ENCODE results near the gene PPP2R2C.

PPP2R2C gene

DNA sequence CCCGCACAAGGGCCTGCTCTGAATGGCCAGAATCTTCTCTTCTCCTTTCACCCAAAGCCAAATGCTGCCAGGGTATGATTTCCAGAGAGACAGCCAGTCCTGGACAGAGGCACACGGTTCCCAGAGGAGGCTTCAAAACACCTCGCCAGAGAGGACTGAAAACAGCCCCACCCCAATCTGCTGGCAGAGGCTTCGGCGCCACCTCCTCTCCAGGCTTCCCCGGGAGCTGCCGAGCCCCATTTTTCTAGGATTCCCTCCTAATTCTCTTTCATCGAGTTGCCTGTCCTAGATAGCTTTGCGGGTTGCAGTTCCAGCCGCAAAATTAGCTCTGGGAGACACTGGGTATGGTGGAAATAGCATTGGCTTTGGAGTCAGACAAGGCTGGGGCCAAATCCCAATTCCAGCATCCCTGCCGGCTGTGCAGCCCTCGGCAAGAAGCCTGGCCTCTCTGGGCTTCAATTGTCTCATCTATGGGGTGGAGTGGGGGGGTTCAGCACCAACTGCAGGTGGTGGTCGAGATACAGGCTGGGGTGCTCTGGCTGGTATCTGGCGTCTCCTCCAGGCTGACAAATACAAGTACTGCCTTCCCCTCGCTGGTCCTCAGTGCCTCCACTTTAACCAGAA lies 22.6 kb downstream of the PPP2R2C start:
- DNase-seq (ENCODE audit: low read depth in 4 of 4, low spot score in 1 of 4), result no peak

DNA sequence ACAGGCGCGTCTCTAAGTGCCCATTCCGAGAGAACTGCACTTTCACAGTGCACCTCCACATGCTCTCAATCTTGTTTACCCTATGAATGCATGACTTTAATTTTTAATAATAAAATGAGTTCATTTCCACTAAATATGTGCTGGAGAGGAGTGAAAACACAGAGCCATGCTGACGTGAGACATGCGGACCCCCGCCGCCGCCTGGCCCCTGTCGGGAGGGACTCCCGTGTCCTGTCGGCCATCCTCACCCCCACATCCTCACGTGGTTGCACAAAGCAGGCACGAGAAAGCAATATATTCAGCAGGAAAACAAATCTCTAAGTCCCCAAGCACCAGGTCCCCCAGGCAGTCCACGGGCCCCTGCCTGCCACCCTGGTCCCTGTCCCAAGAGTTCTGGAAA lies 23.1 kb downstream of the PPP2R2C start:
- no peak for DNase-seq (ENCODE audit: low read depth in 4 of 4, low spot score in 1 of 4)

- no peak for DNase-seq (ENCODE audit: low read depth in 4 of 4, low spot score in 1 of 4)
Measured at GRCh38 chr4:6448476-6449170, 23.8 kb downstream of the PPP2R2C start.

DNA sequence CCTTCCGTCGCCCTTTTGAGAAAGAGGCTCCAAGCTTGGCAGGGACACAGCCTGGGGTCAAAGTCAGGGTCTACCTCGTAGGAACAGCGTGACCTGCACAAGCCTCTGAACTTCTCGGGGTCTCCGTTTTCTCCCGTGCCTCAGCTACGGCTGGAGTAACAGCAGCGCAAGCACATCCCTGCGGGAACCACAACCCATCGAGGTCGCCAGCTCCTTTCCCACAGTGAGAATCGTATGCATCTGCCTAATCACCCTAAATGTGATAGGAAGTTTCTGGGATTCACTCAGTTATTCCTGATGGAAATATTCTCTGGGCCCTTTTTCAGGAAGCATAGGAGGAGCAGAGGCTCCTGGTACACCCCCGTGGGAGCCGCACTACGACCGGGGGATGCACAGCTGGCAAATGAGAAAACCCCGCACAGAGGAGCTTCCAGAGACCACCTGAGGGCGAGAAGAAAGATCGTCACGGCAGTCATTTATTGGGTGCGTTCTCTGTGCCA lies 24.7 kb downstream of the PPP2R2C start:
- DNase-seq (ENCODE audit: low read depth in 4 of 4, low spot score in 1 of 4), result no peak

- DNase-seq (ENCODE audit: low read depth in 4 of 4, low spot score in 1 of 4), result no peak
Measured at GRCh38 chr4:6446538-6447451, 25.6 kb downstream of the PPP2R2C start.

GRCh38 chr4:6446130-6446482 lies 26.3 kb downstream of the PPP2R2C start:
- no peak for DNase-seq (ENCODE audit: low read depth in 4 of 4, low spot score in 1 of 4)

- no peak for DNase-seq (ENCODE audit: low read depth in 4 of 4, low spot score in 1 of 4)
Measured at GRCh38 chr4:6445403-6446129, 26.8 kb downstream of the PPP2R2C start.

DNA sequence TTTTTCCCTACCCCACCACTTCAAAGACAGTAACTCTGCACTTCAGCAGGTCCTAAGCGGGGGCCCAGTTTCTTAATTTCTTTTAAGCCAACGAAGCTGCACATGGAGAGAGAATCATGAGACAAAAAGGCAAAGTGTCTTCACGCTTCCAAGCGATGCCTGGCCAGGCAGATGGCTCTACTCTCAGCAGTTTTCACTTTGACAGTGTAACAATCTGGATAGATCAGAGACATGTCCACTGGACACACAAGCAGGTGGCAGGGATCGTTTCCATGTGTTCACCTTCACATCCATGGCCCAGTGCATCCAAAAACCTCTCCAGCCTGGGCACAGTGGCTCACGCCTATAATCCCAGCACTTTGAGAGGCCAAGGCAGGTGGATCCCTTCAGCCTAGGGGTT lies 27.8 kb downstream of the PPP2R2C start:
- no peak for DNase-seq (ENCODE audit: low read depth in 4 of 4, low spot score in 1 of 4)

DNA sequence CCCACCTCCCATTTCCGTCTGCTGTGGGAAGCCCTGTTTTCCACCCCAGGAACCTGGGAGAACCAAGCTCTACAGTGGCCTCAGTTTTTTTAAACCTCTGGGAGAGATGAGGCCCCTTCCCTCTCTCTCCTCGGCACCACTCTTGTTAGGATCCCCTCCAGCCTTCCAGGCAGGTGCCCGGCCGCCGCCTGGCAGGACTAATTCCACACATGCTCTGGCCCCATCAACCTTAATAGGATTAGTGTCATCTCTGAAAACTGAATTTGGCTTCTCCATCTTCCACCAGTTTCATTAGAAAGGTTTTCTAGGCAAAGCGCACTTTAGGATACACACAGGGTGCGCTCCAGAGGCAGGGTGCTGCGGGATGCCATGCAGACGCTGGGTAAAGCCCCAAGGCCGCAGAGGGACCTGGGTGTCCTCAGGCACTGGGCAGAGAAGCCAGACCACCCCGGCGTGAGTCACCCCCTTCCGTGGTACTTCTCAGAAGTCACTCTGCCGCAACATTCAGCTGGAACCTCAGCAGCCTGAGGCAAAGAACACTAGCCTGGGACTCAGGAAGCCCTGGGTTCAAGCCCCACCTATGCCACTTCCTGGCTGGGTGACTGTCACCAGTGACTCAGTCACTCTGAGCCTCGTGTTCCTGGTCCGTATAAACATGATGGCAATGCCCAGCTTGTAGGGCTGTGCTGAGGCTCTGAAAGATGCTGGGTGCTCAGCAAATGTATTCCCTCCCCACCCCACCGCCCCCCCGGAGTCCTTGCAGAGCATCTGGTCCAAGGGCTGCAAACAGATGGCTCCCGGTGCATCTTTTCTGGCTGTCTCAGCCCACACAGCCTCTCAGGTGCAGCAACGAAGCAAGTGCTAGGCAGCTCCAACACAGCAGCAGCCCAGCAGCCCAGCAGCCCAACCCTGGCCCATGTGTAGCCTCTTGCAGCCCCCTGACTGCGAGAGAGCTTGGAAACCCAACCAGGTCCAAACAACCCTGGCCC lies 29.1 kb downstream of the PPP2R2C start:
- no peak for DNase-seq (ENCODE audit: low read depth in 4 of 4, low spot score in 1 of 4)

DNA sequence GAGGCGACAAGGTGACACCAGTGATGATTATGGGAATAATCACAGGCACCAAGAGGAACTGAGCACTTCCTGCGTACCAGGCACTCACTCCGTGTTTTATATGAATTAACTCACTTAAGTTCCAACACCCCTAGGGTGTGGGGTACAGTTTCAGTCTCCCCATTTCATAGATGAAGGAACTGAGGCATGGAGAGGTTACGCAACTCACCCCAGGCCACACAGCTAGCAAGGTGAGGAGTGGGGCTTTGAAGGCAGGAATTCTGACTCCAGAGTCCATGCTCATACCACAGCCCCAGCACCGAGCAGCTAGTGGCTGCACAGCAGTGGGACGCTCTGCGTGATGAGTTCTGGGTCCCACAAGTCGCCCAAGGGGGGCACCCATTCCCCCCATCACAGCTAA lies 29.9 kb downstream of the PPP2R2C start:
- no peak for DNase-seq (ENCODE audit: low read depth in 4 of 4, low spot score in 1 of 4)

DNA sequence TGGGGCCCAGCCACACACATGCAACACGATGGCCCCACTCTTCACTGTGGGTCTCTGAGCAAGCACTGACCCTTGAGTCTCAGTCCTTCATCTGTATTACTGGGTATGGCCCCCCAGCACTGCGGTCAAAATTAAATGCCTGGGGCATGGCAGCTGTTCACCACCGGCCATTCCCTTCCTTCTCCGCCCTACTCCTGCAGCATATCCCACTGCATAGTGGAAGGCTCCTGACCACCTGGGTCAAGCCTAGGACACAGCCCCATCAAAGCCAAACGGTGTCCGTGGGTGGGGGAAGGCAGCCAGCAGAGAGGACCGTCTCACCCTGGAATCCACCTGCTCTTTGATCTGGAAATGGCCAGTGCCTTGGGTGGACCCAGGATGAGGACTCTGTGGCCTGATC lies 30.7 kb downstream of the PPP2R2C start:
- DNase-seq (ENCODE audit: low read depth in 4 of 4, low spot score in 1 of 4), result no peak

DNA sequence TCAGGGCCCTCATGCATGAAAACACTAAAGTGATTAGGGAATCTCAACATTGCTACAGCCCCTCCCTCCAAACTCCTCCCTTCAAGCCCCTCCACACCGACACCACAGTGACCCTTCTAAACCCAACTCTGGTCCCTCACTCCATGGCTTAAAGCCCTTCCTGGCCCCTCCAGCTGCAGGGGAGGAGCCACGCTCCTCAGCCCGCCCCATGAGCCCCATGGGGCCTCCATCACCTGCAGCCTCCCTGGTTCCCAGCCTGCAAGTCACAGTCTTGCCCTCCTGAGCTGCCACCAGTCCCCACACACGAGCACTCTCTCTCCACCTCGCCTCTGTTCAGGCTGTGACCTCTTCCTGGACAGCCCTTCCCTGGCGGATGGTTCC lies 31.2 kb downstream of the PPP2R2C start:
- DNase-seq (ENCODE audit: low read depth in 4 of 4, low spot score in 1 of 4), result no peak

DNA sequence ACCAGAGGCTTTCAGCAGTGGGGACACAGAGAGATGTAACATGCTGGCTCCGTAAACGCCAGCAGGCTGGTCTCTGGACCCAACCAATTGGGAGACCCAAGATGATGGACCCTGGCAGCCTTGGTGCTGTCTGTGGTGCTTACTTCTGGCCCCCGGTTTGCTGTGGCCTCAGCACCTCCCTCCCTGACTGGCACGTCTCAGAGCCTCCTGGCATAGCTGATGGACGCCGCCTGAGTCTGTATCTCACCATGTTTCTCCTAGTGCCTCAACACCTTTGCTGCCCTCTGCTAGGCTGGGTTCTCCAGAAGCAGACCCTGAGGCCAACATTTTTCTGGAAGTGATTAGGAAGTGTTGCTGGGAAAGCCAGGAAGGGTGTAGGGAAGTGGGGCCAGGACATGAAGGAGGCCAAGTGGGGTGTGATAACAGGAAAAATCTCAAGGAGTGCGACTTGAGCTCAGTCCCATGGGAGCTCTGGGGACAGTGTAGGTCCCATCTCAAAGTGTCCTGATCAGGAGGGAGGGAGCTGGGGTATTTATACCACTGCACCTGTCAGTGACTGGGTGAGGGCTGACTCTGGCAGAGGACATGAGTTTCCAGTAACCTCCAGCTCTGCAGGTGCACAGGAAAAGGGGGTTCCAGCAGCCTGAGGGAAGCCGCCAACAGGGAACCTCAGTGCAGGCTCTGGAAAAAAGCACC lies 31.8 kb downstream of the PPP2R2C start:
- DNase-seq (ENCODE audit: low read depth in 4 of 4, low spot score in 1 of 4), result no peak

GRCh38 chr4:6439120-6439762 lies 33.2 kb downstream of the PPP2R2C start:
- DNase-seq (ENCODE audit: low read depth in 4 of 4, low spot score in 1 of 4), result no peak

- DNase-seq (ENCODE audit: low read depth in 4 of 4, low spot score in 1 of 4), result no peak
Measured at GRCh38 chr4:6437826-6438238, 34.6 kb downstream of the PPP2R2C start.

GRCh38 chr4:6435010-6435409 lies 37.4 kb downstream of the PPP2R2C start:
- no peak for DNase-seq (ENCODE audit: low read depth in 4 of 4, low spot score in 1 of 4)

GRCh38 chr4:6430927-6431326 lies 41.5 kb downstream of the PPP2R2C start:
- DNase-seq (ENCODE audit: low read depth in 4 of 4, low spot score in 1 of 4), result no peak

GRCh38 chr4:6427439-6428090 lies 44.8 kb downstream of the PPP2R2C start:
- no peak for DNase-seq (ENCODE audit: low read depth in 4 of 4, low spot score in 1 of 4)
